OCI-LY7 (cell line): ENCODE measurements around the gene TLCD2.

ENCODE experiments used
- CTCF ChIP-seq: fragments of 200-600 bp; sonication (generic); conservative IDR thresholded peaks from 2 replicates; pipeline ENCODE4 v1.5.1; 2014; ENCODE audit warnings: mild to moderate bottlenecking, antibody characterized with exemption, low read length, moderate library complexity, mixed read lengths
- EZH2phosphoT487 ChIP-seq: fragments of 200-600 bp; sonication (generic); IDR thresholded peaks from 2 replicates; pipeline ENCODE4 v1.6.1; 2018; ENCODE audit warnings: low read depth, borderline replicate concordance, mild to moderate bottlenecking, mixed run types, antibody characterized with exemption, low read length, moderate library complexity, mixed read lengths

GRCh38 chr17:1673041-1673785 lies 37.0 kb downstream of the TLCD2 start:
- no peak for TF ChIP-seq CTCF
- no peak for TF ChIP-seq EZH2phosphoT487
